Measurements from ENCODE around the gene JADE1.

Gene JADE1

GRCh38 chr4:128846063-128846462 is 36.6 kb downstream of the JADE1 start:
- no peak for DNase-seq

GRCh38 chr4:128847082-128847724 is 37.7 kb downstream of the JADE1 start:
- no peak for DNase-seq

GRCh38 chr4:128848461-128848860 is 39.0 kb downstream of the JADE1 start:
- no peak for DNase-seq

GRCh38 chr4:128850252-128850651 is 40.8 kb downstream of the JADE1 start:
- no peak for DNase-seq

- no peak for DNase-seq
These were observed 44.2 kb downstream of the JADE1 start for GRCh38 chr4:128853741-128854140.

- DNase-seq = no peak
These were observed 44.9 kb downstream of the JADE1 start for GRCh38 chr4:128854433-128854832.

GRCh38 chr4:128855621-128856020 is 46.1 kb downstream of the JADE1 start:
- no peak for DNase-seq

- no peak for DNase-seq
These were observed 46.7 kb downstream of the JADE1 start for GRCh38 chr4:128856246-128856645.

GRCh38 chr4:128858879-128859671 is 49.6 kb downstream of the JADE1 start:
- DNase-seq = no peak

GRCh38 chr4:128859887-128860677 is 50.6 kb downstream of the JADE1 start:
- DNase-seq = no peak

- no peak for DNase-seq
These were observed 52.5 kb downstream of the JADE1 start for GRCh38 chr4:128861856-128862518.

GRCh38 chr4:128862608-128863311 is 53.3 kb downstream of the JADE1 start:
- no peak for DNase-seq

GRCh38 chr4:128863312-128864075 is 54.0 kb downstream of the JADE1 start:
- no peak for DNase-seq

- no peak for DNase-seq
These were observed 55.6 kb downstream of the JADE1 start for GRCh38 chr4:128865132-128865531.

GRCh38 chr4:128866269-128866668 is 56.8 kb downstream of the JADE1 start:
- no peak for DNase-seq

GRCh38 chr4:128866691-128867090 is 57.2 kb downstream of the JADE1 start:
- DNase-seq = no peak

- DNase-seq = no peak
These were observed 59.3 kb downstream of the JADE1 start for GRCh38 chr4:128868758-128869157.

GRCh38 chr4:128869776-128870509 is 60.4 kb downstream of the JADE1 start:
- DNase-seq = no peak

- DNase-seq = no peak
These were observed 62.4 kb downstream of the JADE1 start for GRCh38 chr4:128871948-128872347.

GRCh38 chr4:128876200-128876599 is 66.7 kb downstream of the JADE1 start:
- DNase-seq = no peak

- no peak for DNase-seq
These were observed 68.4 kb downstream of the JADE1 start for GRCh38 chr4:128877934-128878333.
